ENCODE measurements around the gene RBP3.

Gene RBP3

DNA sequence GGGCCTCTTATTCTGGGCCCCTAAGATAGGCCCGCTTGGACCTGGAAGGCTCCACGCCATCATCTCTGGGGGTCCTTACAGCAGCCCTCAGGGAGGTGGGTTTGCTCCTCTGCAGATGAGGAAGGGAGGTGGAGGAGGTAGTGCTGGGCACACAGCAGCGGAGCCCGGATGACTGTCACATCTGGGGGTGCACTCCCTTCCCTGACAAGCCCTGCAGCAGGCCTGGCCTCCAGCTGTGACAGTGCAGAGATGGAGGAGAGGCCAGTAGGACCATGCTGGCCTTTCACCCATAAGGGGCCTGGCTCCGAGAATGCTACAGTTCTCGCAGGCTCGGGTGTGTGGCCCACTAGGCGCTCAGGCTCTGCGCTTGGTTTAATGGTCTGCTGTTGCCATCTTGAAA is 16.7 kb upstream of the RBP3 start:
- no peak for TF ChIP-seq EZH2 (IDR thresholded peaks at IDR 0.05; ENCODE audit: borderline replicate concordance, low read depth, low read length, severe bottlenecking)
- TF ChIP-seq, protein P1, sequence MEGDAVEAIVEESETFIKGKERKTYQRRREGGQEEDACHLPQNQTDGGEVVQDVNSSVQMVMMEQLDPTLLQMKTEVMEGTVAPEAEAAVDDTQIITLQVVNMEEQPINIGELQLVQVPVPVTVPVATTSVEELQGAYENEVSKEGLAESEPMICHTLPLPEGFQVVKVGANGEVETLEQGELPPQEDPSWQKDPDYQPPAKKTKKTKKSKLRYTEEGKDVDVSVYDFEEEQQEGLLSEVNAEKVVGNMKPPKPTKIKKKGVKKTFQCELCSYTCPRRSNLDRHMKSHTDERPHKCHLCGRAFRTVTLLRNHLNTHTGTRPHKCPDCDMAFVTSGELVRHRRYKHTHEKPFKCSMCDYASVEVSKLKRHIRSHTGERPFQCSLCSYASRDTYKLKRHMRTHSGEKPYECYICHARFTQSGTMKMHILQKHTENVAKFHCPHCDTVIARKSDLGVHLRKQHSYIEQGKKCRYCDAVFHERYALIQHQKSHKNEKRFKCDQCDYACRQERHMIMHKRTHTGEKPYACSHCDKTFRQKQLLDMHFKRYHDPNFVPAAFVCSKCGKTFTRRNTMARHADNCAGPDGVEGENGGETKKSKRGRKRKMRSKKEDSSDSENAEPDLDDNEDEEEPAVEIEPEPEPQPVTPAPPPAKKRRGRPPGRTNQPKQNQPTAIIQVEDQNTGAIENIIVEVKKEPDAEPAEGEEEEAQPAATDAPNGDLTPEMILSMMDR (IDR thresholded peaks at IDR 0.05; ENCODE audit: borderline replicate concordance, extremely low read depth, low read length, poor library complexity, severe bottlenecking), result no peak
- H3K9me3 ChIP-seq (ENCODE audit: insufficient read depth, low read length, severe bottlenecking), result no peaks in the 10 kb centered on the region
- H3K4me2 ChIP-seq (ENCODE audit: insufficient read depth, low read length), result no peak overlapping the region
- H3K4me1 ChIP-seq (ENCODE audit: insufficient read depth, low read length), result no peaks in the 10 kb centered on the region
- DNase-seq, result no peak
- H3K9ac ChIP-seq (ENCODE audit: low read depth, low read length), result no peak overlapping the region
- H3K27me3 ChIP-seq (ENCODE audit: insufficient read depth, low read length, poor library complexity), result peaks cover 12% of the 10 kb centered on the region
- H3K36me3 ChIP-seq (ENCODE audit: insufficient read depth, low read length), result no peaks in the 10 kb centered on the region
- H4K20me1 ChIP-seq (ENCODE audit: insufficient read depth, low read length), result peaks cover 5% of the 10 kb centered on the region; the same call in 1 of the 2 replicates
- no peak for ATAC-seq (ENCODE audit: insufficient read depth, low read depth)
- no peak overlapping the region for H3K4me3 ChIP-seq (ENCODE audit: low read depth in 1 of 2, low read length in 2 of 2)
- H3K79me2 ChIP-seq (ENCODE audit: insufficient read depth, low read length), result no peaks in the 10 kb centered on the region
- no peak overlapping the region for H3K27ac ChIP-seq (ENCODE audit: low read length)
- no peak overlapping the region for H2AFZ ChIP-seq (ENCODE audit: low read depth, low read length)

DNA sequence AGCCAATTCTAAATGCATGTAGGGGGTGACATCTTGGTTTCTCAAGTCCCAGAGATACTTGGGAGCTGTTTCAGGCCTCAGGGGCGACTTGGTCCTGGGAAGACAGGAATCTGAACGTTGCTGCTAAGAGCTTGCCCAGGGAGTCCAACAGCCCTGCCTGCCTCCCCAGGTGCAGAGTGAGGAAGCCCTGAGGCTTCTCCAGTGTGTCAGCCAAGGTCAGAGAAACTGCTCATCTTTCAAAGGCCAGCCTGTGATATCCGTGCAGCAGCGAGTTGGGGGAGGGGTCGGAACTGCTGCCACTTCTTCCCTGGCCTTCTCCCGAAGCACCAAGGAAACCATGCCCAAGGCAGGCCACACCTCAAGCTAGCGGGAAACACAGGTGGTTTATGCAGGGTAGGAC is 16.2 kb upstream of the RBP3 start:
- Histone ChIP-seq H3K9me3 (ENCODE audit: insufficient read depth, low read length, severe bottlenecking) (no peaks in the 10 kb centered on the region), H3K27me3 (ENCODE audit: insufficient read depth, low read length, poor library complexity) (peaks cover 12% of the 10 kb centered on the region), H3K36me3 (ENCODE audit: insufficient read depth, low read length) (no peaks in the 10 kb centered on the region), H2AFZ (ENCODE audit: low read depth, low read length) (no peak overlapping the region), H3K4me3 (ENCODE audit: low read depth in 1 of 2, low read length in 2 of 2) (no peak overlapping the region), H3K4me2 (ENCODE audit: insufficient read depth, low read length) (no peak overlapping the region), H3K4me1 (ENCODE audit: insufficient read depth, low read length) (no peaks in the 10 kb centered on the region), H3K27ac (ENCODE audit: low read length) (no peak overlapping the region), H3K9ac (ENCODE audit: low read depth, low read length) (no peak overlapping the region), H3K79me2 (ENCODE audit: insufficient read depth, low read length) (no peaks in the 10 kb centered on the region), H4K20me1 (ENCODE audit: insufficient read depth, low read length) (peaks cover 5% of the 10 kb centered on the region; the same call in 1 of the 2 replicates)
- TF ChIP-seq, protein P1 (IDR thresholded peaks at IDR 0.05; ENCODE audit: borderline replicate concordance, extremely low read depth, low read length, poor library complexity, severe bottlenecking), result no peak
- no peak for TF ChIP-seq EZH2 (IDR thresholded peaks at IDR 0.05; ENCODE audit: borderline replicate concordance, low read depth, low read length, severe bottlenecking)
- no peak for ATAC-seq (ENCODE audit: insufficient read depth, low read depth)
- no peak for DNase-seq

DNA sequence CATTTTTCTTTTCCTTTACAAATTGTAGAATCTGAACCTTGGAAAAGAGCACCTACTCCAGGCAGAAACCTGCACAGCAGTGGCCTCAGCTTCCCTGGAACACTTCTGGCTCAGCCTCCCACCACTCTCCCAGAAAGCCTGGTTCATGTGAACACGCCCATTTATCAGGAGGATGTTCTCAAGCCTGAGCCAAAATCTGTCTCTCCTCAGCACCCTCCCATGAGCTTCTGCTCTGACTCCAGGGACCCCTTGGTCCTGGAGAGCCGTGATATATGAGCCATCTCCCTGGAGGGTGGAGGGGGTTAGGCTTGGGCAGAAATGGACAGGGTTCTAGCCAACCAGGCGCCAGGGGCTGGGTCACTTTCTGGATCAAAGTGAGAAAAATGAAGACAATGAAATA is 15.8 kb upstream of the RBP3 start:
- no peak overlapping the region for H3K4me3 ChIP-seq (ENCODE audit: low read depth in 1 of 2, low read length in 2 of 2)
- peaks cover 12% of the 10 kb centered on the region for H3K27me3 ChIP-seq (ENCODE audit: insufficient read depth, low read length, poor library complexity)
- no peak overlapping the region for H3K27ac ChIP-seq (ENCODE audit: low read length)
- H3K9me3 ChIP-seq (ENCODE audit: insufficient read depth, low read length, severe bottlenecking), result no peaks in the 10 kb centered on the region
- no peaks in the 10 kb centered on the region for H3K79me2 ChIP-seq (ENCODE audit: insufficient read depth, low read length)
- H2AFZ ChIP-seq (ENCODE audit: low read depth, low read length), result no peak overlapping the region
- H3K4me2 ChIP-seq (ENCODE audit: insufficient read depth, low read length), result no peak overlapping the region
- DNase-seq, result no peak
- no peak for ATAC-seq (ENCODE audit: insufficient read depth, low read depth)
- no peaks in the 10 kb centered on the region for H3K36me3 ChIP-seq (ENCODE audit: insufficient read depth, low read length)
- H3K4me1 ChIP-seq (ENCODE audit: insufficient read depth, low read length), result no peaks in the 10 kb centered on the region
- H4K20me1 ChIP-seq (ENCODE audit: insufficient read depth, low read length), result peaks cover 5% of the 10 kb centered on the region; the same call in 1 of the 2 replicates
- TF ChIP-seq, protein P1 (IDR thresholded peaks at IDR 0.05; ENCODE audit: borderline replicate concordance, extremely low read depth, low read length, poor library complexity, severe bottlenecking), result no peak
- TF ChIP-seq EZH2 (IDR thresholded peaks at IDR 0.05; ENCODE audit: borderline replicate concordance, low read depth, low read length, severe bottlenecking), result no peak
- H3K9ac ChIP-seq (ENCODE audit: low read depth, low read length), result no peak overlapping the region

- ATAC-seq (ENCODE audit: insufficient read depth, low read depth) (no peak), DNase-seq (no peak)
- peaks cover 5% of the 10 kb centered on the region; the same call in 1 of the 2 replicates for H4K20me1 ChIP-seq (ENCODE audit: insufficient read depth, low read length)
- no peaks in the 10 kb centered on the region for H3K4me1 ChIP-seq (ENCODE audit: insufficient read depth, low read length)
- no peak overlapping the region for H2AFZ ChIP-seq (ENCODE audit: low read depth, low read length)
- no peak for TF ChIP-seq EZH2 (IDR thresholded peaks at IDR 0.05; ENCODE audit: borderline replicate concordance, low read depth, low read length, severe bottlenecking)
- TF ChIP-seq, protein P1 (IDR thresholded peaks at IDR 0.05; ENCODE audit: borderline replicate concordance, extremely low read depth, low read length, poor library complexity, severe bottlenecking), result no peak
- H3K36me3 ChIP-seq (ENCODE audit: insufficient read depth, low read length), result no peaks in the 10 kb centered on the region
- H3K4me2 ChIP-seq (ENCODE audit: insufficient read depth, low read length), result no peak overlapping the region
- H3K9ac ChIP-seq (ENCODE audit: low read depth, low read length), result no peak overlapping the region
- no peak overlapping the region for H3K27ac ChIP-seq (ENCODE audit: low read length)
- H3K79me2 ChIP-seq (ENCODE audit: insufficient read depth, low read length), result no peaks in the 10 kb centered on the region
- H3K27me3 ChIP-seq (ENCODE audit: insufficient read depth, low read length, poor library complexity), result peaks cover 12% of the 10 kb centered on the region
- no peaks in the 10 kb centered on the region for H3K9me3 ChIP-seq (ENCODE audit: insufficient read depth, low read length, severe bottlenecking)
- H3K4me3 ChIP-seq (ENCODE audit: low read depth in 1 of 2, low read length in 2 of 2), result no peak overlapping the region
Observed at GRCh38 chr10:47332946-47333345, 15.2 kb upstream of the RBP3 start.

Measured in DND-41 (cell line).